ENCODE data around the gene METTL2B.
"Not testable (repeated sequence)": the region's sequence is repeated elsewhere in the genome, so short reads cannot be mapped to it uniquely, and the experiment has no call there.

METTL2B gene

GRCh38 chr7:128523932-128524524, 47.5 kb downstream of the METTL2B start:
- DNase-seq (ENCODE audit: extremely low read depth in 1 of 2, low read depth in 1 of 2), result not testable (repeated sequence)

- DNase-seq (ENCODE audit: extremely low read depth in 1 of 2, low read depth in 1 of 2), result not testable (repeated sequence)
These were observed 49.0 kb downstream of the METTL2B start for GRCh38 chr7:128525584-128525983.

GRCh38 chr7:128526062-128526466, 49.5 kb downstream of the METTL2B start:
- DNase-seq (ENCODE audit: extremely low read depth in 1 of 2, low read depth in 1 of 2), result not testable (repeated sequence)

DNA sequence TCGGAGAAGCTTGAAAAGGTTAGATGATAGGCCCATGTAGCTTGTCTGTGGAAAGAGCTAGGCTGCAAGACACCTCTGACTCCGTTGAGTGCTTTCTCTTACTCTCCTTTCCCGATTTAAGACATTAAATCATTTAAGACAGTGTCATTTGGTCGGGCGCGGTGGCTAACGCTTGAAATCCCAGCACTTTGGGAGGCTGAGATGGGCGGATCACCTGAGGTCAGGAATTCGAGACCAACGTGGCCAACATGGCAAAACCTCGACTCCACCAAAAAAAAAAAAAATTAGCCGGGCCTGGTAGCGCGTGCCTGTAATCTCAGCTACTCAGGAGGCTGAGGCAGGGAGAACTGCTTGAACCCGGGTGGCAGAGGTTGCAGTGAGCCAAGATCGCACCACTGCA, 52.6 kb downstream of the METTL2B start:
- DNase-seq (ENCODE audit: extremely low read depth in 1 of 2, low read depth in 1 of 2), result not testable (repeated sequence)

DNA sequence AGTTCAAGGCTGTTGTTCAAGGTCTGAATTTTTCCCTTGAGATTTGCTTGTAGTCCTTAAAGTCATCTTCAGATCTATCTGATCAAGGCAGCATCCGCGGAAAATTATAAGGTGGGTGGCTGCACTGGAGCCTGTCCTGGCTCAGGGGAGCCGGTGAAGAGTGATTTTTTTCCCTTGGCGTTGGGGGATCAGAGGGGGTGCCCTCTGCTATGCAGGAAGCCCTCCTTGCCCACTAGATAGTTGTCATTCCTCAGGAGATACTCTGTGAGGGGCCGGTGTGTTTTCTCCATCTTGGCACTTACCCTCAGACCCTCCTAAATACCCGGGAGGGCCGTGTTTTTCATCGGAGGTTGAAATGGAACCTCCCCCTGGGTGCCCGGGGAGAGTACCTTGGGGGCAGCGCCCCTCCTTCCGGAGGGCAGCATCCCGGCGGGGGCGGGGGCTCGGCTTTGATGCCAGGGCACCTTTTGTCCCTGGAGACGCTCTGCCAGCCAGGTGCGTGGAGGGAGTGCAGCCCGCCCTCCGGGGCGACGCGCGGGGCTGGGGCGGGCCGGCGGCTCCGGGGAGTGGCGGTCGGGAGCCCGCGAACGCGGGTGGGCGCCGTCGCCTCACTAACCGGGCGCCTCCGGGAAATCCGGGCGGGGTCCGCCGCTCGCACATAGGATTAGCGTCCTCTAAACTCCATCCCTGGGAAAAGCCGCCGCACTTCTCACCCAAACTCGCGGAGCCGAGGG, 53.7 kb downstream of the METTL2B start:
- peak in 1 of 2 donors; percentile 19 for DNase-seq (ENCODE audit: extremely low read depth in 1 of 2, low read depth in 1 of 2)

- no peak for DNase-seq (ENCODE audit: extremely low read depth in 1 of 2, low read depth in 1 of 2)
These were observed 54.2 kb downstream of the METTL2B start for GRCh38 chr7:128530855-128531104.

DNA sequence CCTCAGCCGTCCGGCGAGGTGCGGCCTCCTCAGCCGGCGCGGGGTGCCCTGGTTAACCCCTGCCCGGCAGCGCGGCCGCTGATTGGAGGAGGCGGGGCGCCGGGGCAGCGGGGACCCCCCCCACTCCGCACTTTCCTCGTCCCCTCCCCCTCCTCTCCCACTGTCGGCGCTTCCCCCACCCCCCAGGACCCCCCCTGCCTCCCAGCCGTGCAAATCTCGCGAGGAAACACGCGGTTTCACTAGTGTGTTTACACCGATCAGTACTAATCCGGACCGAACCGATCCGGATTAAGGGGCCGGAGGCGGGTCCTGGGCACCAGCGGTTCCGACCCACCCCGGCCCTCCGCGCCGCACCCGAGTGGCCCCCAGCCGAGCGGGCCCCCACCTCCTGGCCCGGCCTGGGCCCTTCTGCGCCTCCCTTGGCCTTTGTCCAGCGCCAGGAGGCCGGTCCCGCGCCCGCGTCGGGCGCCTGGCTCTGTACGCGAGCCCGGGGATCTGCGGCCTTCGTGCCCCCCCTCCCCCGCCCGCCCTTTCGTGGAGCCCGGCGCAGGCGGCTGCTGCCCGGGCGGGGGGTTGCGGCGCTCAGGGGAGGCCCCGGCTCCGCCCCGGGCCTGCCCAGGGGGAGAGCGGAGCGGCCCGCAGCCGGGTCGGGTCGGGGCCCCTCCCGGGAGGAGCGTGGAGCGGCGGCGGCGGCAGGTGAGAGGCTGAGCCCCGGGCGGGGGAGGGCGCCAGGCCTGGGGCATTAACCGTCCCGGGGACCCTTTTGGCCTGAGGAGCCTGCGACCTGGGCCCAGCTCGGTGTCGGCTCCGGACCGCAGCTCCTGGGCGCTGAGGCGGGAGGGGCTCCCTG, 54.8 kb downstream of the METTL2B start:
- DNase-seq (ENCODE audit: extremely low read depth in 1 of 2, low read depth in 1 of 2), result peak; percentile 42 to 67

- DNase-seq (ENCODE audit: extremely low read depth in 1 of 2, low read depth in 1 of 2), result not testable (repeated sequence)
These were observed 55.5 kb downstream of the METTL2B start for GRCh38 chr7:128531955-128532478.

- DNase-seq (ENCODE audit: extremely low read depth in 1 of 2, low read depth in 1 of 2), result not testable (repeated sequence)
These were observed 56.4 kb downstream of the METTL2B start for GRCh38 chr7:128532956-128533355.

GRCh38 chr7:128537410-128537809, 60.9 kb downstream of the METTL2B start:
- DNase-seq (ENCODE audit: extremely low read depth in 1 of 2, low read depth in 1 of 2), result not testable (repeated sequence)

- DNase-seq (ENCODE audit: extremely low read depth in 1 of 2, low read depth in 1 of 2), result not testable (repeated sequence)
These were observed 66.0 kb downstream of the METTL2B start for GRCh38 chr7:128542530-128542929.

DNA sequence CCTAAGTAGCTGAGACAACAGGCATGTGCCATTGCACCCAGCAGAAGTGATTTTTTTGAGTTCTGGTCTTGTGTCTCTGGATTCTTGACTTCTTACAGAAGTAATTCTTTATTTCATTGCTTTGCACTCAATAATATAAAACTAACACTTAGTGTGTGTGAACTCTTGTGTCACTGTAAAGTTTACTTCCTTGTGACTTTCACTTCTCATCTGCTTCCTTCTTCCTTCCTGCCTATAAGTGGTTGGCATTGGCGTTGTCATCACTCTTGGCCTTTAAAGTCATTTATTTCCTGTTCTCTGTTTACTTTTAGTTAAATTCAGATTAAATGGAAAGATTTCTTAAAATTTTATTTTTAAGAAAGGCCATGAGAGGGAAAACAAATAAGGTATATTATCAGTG, 66.8 kb downstream of the METTL2B start:
- DNase-seq (ENCODE audit: extremely low read depth in 1 of 2, low read depth in 1 of 2), result not testable (repeated sequence)

DNA sequence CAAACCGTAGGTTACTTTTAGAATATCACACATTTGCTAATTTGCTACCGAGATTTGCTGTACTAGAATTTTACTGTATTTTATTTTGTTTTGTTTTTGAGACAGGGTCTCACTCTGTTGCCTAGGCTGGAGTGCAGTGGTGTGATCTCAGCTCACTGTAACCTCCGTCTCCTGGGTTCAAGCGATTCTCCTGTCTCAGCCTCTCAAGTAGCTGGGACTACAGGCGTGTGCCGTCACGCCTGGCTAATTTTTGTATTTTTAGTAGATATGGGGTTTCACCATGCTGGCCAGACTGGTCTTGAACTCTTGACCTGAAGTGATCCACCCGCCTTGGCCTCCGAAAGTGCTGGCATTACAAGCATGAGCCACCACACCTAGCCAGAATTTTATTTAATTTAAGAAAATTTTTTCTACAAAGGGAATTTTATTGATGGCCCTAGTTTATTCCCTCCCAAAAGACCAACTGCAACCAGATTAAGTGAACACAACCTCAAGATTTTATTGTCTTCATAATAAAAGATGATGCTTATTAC, 69.8 kb downstream of the METTL2B start:
- not testable (repeated sequence) for DNase-seq (ENCODE audit: extremely low read depth in 1 of 2, low read depth in 1 of 2)

GRCh38 chr7:128550920-128551319, 74.4 kb downstream of the METTL2B start:
- no peak for DNase-seq (ENCODE audit: extremely low read depth in 1 of 2, low read depth in 1 of 2)

DNA sequence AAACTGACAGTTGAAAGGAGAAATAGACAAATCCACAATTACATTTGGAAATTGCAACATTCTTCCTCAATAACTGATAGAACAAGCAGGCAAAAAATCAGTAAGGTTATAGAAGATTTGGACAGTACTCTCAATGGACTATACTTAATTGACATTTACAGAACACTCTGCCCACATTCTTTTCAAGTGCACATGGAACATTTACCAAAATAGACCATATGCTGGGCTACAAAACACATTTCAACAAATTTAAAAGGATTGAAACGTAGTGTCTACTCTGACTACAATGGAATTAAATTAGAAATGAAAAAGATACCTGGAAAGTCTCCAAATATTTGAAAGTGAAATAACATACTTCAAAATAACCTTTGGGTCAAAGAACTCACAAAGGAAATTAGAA, 77.8 kb downstream of the METTL2B start:
- not testable (repeated sequence) for DNase-seq (ENCODE audit: extremely low read depth in 1 of 2, low read depth in 1 of 2)
